Dermis blood vessel endothelial cell (primary cell): ENCODE data around the gene ATP2A2. TPM values are rescaled to one million over a fixed set of nuclear protein-coding genes. Genes with fewer than 3 reads are reported as not detected.

Experiments
- DNase-seq: peaks from one replicate; pipeline ENCODE4 v3.0.0; 2010
- total RNA-seq: library from RNA; depleted of rRNA; stranded (reverse); fragments of >200 nt; gene quantifications from 2 replicates; pipeline ENCODE4 v1.2.3, GENCODE V29; 2014

ATP2A2 gene
- total RNA-seq, 1 donor from 2014 or later: 84.6 TPM

DNA sequence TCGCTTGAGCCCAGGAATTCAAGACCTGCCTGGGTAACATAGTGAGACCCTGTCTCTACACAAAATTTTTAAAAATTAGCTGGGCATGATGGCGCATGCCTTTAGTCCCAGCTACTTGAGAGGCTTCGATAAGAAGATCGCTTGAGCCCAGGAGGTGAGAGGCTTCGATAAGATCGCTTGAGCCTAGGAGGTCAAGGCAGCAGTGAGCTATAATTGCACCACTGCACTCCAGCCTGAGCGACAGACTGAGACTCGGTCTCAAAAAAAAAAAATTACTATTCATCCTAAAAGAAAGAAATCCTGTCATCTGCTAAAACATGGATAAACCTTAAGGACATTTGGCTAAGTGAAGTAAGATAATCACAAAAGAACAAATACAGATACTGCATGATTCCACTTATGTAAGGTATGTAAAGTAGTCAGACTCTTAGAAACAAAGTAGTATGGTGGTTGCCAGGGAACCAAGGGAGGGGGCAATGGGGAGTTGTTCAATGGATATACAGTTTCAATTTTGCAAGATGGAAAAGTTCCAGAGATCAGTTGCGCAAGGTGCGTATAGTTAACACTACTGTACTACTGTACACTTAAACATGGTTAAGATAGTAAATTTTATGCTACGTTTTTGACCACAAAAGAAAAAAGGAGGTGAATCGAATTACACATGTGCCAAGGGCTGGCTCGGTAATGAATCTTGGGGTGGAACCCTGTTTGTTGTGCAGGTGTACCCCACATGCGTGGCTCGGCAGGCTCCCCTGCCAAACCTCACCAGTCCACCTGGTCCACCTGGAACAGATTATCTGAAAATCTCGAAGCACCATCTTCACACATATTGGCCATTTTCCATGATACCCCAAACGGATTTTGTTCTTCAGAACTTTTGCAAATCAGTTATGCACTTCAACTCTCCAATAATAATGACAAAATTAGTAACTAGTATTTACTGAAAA lies 18.3 kb upstream of the ATP2A2 start:
- DNase-seq: no peak

DNA sequence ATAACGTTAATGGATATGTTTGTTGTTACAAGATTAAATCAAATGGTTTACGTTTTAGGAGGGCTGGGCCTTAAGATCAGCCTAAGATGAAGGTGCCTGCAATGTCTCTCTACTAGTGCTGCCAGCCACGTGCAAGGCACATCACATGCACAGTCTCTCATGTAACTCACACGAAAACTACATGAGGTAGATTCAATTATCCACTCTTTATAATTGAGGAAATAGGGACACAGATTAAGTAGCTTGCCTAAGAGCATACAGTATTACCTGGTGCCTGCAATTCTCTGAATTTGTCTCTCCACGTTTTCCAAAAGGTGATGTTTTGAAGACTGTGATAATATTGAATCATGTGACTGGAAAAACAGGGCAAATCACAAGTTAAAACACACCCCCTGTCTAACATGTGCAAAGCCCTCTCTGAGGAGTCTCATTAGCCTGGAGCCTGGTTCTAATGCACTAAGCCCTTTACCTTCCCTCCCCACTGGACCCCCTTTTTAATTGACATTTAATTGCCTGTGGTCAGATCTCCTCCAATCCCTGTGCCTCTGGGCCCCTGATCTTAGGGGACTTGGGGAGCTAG lies 14.6 kb upstream of the ATP2A2 start:
- no peak for DNase-seq

DNA sequence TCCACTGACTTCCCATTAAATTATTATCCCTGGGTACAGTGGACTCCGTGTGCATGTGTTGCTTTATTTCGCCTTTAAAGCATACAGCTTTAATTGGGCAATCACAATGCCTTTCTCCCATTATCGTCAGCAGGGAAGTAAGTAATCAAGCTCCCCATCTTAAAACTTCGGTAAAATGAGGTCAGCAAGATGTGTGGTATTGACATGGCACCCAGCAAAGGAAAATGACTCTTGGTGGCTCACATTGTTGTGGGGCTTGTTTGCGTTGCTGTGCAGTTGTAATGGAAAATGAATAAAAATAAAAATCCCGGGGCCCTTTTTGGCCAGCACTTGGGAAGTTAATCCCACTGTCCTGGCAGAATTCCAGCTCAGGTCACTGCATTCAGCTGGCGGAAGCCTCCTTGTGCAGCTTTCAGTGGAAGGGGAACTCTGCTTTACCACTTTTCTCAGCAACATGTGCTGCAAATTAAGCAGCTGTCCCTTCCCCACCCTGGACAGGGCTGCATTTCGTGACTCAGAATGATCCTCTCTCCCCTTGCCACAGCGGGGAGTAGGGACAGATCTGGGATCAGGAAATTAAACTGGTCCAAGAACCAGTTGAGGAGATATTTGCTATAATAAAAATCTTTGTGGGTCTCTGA lies 13.9 kb upstream of the ATP2A2 start:
- DNase-seq: peak; percentile 90

DNA sequence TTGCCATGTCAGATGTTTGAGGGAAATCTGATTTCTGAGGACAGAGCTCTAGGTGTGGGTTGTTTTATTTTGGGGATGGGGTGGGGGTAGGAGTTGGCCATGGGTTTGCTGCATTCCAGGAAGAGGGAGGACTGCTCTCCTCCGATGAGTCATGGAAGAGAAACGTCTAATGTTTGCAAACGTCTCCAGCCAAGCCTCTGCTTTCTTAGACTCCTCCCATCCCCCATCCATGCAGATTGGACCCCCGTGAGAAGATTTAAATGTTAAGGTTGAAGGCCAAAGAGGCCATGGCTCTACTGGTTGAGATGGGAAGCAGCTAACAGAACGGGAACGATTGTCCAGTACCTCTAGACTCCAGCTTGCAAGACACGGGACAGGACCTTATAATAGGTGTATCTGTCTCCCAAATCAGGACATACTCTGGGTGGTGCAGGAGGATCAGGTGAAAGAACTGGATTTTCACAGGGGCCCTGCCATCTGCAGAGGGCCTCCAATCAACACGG lies 11.4 kb upstream of the ATP2A2 start:
- DNase-seq: peak; percentile 60

DNA sequence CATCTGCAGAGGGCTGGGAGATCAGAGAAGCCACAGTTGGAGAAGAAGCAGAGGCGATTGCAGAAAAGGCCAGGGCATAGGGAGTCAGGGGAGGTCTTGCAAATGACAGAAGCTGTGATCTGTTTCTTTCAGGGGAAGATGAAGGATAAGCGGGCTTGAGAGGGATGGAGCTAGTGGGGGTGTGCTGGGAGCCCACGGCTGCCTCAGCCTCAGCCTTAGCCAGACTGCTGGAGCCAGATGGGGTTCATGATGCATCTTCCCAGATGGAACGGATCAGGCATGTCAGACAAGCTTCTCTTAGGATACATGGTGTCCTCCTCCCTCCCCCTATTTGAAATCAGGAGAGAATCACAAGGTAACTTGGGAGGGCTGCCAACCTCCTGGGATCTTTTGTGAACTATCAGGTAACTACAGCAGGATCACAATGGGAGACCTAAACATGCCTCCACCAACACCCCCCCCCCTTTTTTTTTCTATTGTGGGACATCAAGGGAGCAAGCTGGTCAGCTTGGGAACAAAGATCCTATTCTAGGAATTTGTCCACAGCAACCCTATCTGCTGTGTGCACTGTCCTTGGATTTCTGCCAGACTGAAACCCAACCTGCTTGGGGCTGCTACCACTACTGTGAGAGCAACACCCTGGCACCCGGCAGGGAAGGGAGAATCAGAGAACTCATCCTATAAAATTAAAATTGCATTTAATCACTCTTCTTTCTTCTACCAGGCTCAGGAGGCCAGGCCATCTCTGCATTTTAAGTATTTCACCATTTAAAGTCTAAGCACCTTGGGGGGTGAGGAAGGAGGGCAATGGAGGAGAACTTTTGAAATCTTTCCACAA lies 10.7 kb upstream of the ATP2A2 start:
- peak; percentile 28 for DNase-seq

DNA sequence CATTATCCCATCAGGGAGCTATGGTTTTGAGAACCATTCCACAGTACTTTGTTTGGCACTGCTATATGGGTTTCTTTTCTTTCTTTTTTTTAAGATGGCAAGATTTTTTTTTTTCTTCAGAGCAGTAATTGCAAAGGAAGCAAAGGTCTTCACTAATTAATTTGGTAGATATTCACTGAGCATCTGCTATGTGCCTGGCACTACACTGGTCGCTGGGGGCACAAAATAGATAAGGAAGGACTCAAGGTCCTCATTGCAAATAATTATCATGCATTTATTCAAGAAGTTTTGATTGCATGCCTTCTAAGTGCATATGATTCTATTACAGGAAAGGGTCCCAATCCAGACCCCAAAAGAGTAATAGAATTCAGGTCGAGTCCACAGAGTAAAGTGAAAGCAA lies 10.0 kb upstream of the ATP2A2 start:
- DNase-seq: no peak

DNA sequence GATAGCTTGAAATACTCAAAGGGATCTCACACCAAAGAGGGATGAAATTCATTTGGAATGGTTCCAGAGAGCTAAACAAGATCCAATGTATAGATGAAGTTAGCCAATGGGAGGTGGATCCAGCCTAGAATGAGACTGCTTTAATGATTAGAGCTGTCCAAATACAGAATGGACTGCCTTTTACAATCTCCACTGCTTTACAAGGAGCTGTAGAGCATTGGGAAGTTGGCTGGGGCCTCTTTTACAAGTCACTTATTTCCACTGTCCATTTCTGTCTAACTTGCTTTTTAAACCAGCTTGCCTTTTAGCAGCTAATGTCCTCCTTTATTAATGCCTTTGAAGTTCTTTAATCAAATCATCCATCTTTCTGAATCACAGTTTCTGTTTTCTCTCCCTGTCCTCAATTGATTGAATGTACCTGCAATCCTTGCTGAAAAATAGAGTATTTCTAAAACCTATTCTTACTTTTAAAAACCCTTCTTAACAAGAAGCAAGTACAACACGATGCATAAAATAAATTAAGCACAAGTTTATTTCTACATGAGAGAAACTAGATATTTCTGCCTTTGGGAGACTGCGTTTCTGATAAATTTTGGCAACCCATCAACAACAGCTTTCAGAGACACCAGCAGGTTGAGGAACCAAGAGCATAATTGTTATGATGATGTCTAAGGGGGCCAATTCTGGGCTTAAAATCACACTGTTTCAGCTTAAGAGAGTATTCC lies 3.4 kb upstream of the ATP2A2 start:
- DNase-seq: no peak

DNA sequence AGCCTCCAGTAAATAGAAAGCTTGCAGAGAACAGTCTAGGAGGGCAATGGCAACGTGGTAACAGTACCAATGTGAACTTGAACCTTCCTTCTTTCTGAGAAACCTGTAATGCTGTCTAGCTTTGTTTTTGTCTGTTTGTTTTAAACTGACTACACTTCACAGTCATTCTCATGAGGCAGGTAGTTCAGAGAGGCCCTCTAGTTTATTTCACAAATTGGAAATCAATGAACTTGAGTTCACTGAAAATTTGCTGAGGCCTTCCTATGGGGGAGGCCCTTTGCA lies 2.9 kb upstream of the ATP2A2 start:
- DNase-seq: no peak

DNA sequence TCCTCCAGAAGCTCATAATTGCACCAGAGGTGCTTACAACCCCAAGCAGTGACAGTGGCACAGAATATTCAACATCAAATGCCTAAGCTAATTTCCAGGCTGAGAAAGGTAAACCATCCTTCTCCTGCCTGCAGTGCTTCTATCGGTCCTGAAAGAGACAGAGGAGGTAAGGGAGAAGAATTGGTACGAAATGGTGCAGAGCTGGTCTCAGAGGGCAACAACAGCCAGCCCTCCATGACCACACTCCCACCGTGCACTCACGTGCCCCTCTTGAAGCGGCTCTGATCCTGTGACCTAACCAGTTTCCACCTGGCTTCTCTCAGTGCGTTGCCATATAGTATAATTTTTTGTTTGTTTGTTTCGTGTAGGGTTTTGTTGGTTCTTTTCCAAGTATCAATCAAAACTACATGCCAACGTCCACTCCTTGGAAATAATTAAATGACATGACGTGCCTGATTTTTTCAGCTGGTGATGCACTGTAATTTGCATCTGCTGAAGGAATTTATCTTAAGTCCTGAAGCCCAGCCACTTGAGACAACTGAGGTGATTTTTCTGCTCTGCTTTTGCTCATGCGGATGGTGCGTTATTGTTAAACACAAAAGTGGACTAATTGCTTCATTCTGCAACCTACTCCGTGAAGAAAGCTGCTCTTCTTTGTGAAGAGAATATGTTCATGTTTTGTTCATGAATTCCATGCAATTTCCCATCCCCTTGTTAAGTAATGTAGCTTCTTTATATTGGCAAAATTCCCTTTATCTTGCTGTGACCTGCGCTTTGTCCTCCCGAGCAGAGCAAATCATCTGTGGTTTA lies 1.3 kb upstream of the ATP2A2 start:
- no peak for DNase-seq

DNA sequence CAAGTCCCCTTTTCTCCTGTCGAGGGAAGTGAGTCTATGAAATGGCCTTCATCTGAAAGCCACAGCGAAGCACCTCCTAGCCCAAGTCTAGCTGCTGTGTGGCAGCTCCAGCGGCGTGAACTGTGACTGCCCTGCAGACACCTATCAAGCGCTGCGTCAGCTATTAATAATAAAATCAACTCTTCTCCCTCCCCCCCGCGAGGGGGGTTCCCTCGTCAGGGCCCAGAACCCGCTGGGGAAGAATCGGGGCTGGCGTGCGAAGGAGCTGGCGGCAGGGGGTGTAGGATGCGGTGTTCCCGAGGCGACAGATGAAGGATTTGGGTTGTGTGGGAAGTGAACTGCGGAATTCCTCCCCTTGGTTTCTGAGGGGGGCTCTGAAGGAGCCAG lies 662 bp upstream of the ATP2A2 start:
- peak; percentile 62 for DNase-seq

DNA sequence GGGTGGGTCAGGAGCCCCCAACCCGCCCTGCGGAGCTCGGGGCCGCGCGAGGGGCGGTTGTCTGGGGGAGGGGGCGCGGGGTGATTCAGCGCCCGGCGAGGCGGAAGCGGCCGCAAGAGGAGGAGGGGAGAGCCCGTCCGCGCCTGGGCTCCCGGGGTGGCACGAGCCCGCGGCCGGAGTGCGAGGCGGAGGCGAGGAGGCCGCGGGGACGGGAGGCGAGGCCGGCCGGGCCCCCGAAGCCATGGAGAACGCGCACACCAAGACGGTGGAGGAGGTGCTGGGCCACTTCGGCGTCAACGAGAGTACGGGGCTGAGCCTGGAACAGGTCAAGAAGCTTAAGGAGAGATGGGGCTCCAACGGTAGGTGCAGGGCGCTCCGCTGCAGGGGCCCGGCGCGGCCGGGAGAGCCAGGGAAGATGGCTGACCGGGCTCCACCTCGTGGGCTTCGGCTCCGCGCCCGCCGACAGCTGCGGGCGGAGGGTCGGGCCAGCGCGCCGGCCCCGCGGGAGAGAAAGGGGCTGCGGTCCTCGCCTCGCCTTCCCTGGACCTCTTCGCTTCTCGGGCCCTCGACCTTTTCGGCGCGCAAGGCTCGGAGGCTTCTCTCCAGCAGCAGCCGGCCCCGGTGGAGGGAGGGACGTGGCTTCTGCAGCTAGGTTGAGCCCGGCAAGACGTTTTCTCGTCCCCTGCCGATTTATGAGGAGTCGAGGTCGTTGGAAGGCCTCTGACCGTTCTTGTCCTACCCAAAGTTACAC lies 677 bp downstream of the ATP2A2 start:
- peak; percentile 61 for DNase-seq

DNA sequence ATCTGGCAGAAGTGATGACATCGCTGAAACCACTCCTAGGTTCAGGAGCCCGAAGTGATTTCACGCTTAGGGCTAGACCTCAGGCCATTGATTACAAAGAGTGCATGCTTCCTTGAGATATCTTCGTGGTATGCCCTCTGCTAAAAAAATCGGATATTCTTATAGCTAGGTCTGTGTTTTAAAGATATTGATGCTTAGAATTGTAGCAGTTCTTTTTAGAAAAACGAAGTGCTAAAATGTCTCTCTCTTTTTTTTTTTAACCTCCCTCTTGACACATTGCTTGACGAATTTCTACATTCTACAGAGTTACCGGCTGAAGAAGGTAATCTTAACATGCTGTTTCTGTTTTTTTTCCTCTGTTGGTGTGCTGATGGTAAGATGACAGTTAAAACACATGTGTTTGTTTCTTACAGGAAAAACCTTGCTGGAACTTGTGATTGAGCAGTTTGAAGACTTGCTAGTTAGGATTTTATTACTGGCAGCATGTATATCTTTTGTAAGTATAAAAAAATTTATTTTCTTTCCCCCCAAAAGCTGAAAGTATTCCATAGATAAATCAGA lies 1.3 kb downstream of the ATP2A2 start:
- DNase-seq: no peak

DNA sequence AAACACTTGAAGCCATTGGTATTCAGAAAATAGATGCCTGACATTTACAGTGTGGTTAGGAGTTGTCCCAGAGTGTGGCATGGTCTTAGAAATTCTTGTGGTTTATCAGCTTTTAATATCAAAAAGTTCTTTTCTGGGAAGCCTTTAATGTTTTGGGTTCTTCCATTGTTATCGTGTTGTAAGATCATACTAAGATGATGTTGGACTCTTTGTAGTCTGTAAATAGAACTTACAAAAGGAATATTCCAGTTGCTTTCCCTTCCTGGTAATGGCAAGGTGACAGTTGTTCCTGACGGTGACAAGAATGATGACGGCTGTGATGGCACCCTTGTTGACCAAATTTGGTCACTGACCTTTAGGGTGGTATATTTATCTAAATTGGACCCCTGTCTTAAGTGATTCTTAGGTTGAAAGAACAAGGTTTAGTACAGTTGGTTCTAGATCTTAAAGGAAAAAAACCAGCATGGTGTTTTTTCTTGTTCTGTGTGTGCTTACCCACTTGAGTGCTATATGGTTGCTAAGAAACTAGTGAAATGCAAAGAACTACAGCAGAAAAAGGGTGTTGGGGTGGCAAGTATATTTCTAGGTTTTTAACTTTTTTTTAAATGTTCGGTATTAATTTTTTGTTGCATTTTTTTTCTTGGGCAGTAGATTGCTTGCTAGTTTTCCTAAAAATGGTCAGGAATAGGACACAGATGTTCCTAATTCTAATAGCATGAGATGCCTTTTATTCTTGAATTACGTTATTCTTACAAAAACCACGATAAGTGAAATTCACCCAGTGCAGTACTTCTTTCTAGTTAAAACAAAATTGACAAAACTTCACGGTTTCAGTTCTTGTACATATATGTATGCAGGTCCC lies 2.1 kb downstream of the ATP2A2 start:
- no peak for DNase-seq

DNA sequence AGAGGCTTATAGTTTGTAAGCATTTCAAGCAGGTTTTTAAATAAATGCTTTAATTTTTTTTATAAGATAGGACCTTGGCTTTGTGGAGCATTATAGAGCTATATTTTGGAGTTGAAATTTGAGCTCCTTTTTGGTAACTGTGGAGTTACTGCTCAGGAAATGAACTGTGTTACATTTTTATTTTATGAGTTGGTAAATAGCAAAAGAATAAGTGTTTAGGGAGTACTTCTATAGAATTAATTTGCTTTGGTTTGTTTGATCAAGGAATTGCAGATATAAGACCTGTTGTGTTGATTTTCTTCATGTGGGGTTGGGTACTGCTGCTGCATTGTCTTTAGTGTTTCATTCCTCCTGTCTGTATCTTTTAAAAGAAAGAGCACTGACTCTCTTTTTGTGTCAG lies 3.5 kb downstream of the ATP2A2 start:
- no peak for DNase-seq

DNA sequence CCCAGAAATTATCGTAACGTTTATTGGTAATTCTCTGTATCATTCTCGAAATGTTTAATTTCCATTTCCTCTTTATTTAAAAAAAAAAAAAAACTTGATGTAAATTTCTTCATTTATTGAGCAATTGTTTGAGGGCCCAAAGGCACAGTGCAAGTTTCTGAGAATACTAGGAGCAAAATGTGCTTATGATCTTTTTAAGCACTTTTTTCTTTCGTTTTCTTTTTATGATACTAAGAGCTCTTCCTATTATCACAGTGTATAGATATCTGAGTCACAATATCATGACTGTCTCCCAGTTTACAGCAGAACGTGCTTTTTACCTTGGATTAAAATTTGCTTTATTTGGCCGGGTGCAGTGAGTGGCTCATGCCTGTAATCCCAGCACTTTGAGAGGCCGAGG lies 5.6 kb downstream of the ATP2A2 start:
- DNase-seq: no peak

DNA sequence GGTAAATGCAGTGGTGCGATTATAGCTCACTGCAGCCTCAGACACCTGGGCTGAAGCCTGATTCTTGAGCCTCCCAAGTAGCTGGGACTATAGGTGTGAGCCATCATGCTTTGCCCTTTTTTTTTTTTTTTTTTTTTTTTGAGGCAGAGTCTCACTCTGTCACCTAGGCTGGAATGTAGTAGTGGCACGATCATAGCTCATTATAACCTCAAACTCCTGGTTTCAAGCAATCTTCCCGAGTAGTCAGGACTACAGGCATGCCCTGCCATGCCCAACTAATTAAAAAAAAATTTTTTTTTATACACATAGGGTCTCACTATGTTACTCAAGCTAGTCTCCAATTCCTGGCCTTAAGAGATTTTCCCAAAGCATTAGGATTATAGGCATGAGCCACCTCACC lies 6.9 kb downstream of the ATP2A2 start:
- DNase-seq: no peak

DNA sequence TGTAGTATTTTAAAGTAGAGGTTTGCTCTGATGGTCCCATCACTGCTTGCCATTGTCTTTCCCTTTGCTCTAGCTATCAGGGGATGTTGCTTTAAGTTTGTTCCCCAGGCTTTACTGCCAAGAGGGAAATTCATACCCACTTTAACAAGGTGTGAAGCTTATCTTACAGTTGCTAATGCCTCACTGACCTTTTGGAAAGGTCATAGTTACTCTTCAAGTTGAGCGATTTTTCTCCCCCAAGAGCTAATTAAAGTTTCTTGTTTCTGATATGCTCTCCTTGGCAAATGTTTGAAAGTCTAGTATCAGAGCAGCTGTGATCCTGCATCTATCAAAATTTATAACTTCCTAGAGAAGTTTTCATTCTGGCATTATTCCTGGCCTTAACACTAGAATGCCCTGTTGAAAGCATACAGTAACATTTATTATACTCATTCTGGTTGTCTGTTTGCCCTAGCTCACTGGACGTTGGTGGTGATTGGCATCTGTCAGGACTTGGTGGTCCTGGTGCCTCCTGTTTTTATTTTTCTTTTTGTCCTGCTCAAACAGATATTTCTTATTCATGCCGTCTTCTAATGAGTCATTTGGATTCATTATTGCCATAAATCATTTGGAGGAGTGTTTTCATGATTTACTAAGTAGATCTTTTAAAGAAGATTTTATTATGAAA lies 8.1 kb downstream of the ATP2A2 start:
- no peak for DNase-seq

DNA sequence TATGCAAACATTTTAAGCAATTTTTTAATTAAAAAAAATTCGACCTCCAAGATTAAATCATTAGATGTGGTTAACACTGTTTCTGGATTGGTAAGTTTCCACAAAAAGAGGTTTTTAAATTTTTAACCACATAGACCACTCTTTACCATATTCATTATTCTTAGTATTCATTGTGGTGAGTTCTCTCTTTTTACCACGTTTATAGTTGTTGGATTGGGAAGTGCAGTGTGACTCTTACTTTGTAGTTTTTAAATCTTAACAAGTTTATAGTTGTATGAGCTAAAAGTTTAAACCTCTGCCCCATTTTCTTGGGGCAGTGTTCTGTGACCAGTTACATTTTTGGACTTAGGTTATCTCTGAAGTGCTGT lies 8.6 kb downstream of the ATP2A2 start:
- DNase-seq: no peak
